HTR-8/SVneo (cell line): ENCODE results near the gene DPF3.

Experiments
- DNase-seq: peaks from one replicate; pipeline ENCODE4 v3.0.0; 2011; ENCODE audit warnings: low spot score, mixed read lengths; ENCODE audit not compliant: insufficient read length
- FAIRE-seq: peaks from 2 replicates; lab custom pipeline; 2011; peaks lifted over from hg19 to GRCh38; lab: Jason Lieb, UNC

The DPF3 gene

GRCh38 chr14:72732022-72732780, 161.7 kb downstream of the DPF3 start:
- peak; percentile 46 for FAIRE-seq
- no peak for DNase-seq

- FAIRE-seq, result peak; percentile 33
- no peak for DNase-seq
These were observed 162.5 kb downstream of the DPF3 start for GRCh38 chr14:72731252-72732020.

GRCh38 chr14:72730468-72730867, 163.4 kb downstream of the DPF3 start:
- no peak for FAIRE-seq
- no peak for DNase-seq

DNA sequence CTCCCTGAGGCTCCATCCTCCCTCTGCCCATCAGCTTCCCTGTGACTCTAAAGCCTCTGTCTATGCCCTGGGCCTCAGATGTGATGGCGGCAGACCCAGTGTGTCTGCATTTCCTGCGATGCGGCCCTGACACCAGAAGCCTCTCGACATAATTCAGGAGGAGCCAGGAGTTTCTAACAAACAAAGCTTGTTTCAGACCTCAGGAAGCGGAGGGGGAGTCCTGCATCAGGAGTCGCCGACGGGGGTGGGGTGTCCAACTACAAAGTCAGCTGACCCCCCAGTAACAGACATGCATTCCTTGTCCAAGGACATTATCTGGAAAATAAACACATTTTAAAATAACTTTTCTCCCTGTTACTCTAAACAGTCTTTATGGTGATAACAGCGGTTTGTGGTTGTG, 167.5 kb downstream of the DPF3 start:
- DNase-seq (no peak), FAIRE-seq (no peak)

- FAIRE-seq (peak; percentile 44), DNase-seq (no peak)
These were observed 169.9 kb downstream of the DPF3 start for GRCh38 chr14:72723858-72724530.

DNA sequence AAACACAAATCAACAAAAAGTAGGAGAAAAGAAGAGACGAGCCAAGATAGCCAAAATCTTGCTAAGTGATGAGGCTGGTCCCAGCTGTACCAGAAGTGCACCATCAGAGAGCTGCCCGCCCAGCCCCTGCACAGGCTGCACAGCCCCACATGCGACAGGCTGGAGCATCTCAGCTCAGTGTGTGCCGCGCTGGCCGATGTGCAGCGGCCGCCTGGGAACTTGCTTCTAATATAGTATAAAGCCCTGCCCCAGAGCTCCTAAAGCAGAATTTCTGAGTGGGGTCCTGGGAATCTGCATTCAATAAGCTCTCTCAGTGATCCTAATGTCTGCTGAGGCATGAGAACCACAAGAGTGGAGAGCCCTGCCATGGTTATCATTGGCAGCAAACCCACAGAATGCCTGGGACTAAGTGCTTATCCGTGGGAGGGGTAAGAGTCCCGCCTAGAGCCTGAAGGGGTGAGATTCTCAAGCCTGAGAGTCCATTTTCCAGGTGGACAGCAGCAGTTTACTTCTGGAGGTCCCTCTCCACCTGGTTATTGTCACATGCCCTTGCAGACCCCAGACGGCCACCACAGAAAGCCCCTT, 171.6 kb downstream of the DPF3 start:
- FAIRE-seq (no peak), DNase-seq (no peak)

- DNase-seq (no peak), FAIRE-seq (peak; percentile 64)
These were observed 172.8 kb downstream of the DPF3 start for GRCh38 chr14:72721083-72721482.

DNA sequence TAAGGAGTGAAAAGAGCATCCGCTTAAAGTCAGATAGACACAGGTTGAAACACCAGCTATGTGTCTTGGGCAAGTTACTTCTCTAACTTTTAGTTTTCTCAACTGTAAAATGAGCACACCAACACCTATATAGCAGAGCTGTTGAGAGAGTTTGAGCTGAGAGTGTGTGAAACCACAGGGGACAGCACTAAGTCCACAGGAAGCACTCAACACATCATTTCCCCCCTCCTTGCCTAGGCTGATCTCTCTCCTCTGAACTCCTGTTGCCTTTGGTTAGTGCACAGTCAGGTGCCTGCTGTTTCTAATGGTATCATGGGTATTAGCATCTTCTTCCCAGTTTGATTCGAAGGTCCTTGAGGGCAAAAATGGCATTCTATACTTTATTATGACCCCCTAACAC, 176.7 kb downstream of the DPF3 start:
- FAIRE-seq, result peak; percentile 83
- no peak for DNase-seq

DNA sequence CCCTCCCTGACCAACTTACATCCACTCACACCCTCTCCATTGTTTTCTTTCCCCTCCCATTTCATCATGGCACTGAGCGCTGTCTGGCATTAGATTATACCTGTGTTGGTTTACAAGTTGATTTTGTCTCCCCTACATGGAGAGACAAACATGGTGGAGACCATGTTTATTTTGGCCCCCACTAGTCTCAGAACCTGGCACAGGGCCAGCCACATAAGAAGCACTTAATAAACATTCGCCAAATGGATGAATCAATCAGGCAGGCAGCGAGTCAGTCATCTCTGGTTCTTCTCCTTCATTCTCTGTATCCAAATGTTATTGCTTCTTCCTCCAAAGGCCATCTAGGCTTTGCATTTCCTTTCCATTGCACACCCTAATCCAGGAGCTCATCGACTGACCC, 177.4 kb downstream of the DPF3 start:
- DNase-seq, result no peak
- peak; percentile 69 for FAIRE-seq

GRCh38 chr14:72715850-72716228, 178.1 kb downstream of the DPF3 start:
- DNase-seq, result no peak
- FAIRE-seq, result peak; percentile 84

DNA sequence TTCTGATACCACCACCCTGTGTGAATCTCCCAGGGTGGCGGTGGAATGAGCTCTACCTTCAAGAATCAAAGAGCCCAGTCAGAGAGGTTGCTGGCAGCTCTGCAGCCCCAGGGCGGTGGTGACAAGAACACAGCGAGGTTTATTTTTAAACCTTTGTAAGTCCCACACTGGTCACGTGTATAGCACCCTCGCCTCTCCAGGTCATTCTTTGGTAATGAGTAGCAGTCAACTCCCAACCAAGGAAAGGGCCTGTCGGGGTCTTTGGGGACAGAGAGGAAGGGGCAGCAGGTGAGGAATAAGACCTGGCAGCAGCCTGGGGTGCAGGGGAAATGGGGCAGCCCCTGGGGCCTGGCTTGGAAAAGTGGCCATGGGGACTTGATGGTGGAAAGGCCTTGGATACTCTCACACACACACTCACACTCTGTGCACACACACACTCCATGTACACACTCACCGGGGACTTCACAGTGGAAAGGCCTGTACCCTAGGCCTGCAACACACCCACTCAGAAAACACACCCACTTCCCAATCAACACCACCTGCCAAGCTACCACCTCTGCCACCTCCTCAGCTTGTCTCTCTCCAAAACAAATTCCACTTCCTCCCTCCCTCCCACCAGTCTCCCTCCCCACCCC, 178.6 kb downstream of the DPF3 start:
- FAIRE-seq, result peak; percentile 58
- no peak for DNase-seq

GRCh38 chr14:72714871-72715214, 179.1 kb downstream of the DPF3 start:
- DNase-seq (no peak), FAIRE-seq (no peak)

DNA sequence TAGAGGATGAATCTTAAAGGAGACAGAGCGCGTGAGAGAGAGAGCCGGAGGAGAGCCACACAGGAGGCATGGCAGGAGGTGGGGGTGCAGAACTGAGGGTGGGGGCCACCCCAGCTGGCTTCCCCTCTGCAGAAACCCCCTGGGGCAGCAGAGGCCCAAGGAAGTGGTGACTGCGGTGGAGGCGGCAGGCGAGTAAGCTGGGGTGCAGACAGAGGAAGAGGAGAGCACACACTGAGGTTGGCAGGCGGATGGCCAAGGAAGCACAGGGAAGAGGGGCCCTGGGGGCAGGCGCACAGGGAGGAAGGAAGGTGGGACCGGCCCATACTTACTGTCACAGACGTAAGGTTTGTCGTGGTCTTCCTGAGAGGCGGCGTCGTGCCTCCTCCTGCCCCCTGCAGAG, 179.8 kb downstream of the DPF3 start:
- FAIRE-seq, result no peak
- DNase-seq, result no peak

DNA sequence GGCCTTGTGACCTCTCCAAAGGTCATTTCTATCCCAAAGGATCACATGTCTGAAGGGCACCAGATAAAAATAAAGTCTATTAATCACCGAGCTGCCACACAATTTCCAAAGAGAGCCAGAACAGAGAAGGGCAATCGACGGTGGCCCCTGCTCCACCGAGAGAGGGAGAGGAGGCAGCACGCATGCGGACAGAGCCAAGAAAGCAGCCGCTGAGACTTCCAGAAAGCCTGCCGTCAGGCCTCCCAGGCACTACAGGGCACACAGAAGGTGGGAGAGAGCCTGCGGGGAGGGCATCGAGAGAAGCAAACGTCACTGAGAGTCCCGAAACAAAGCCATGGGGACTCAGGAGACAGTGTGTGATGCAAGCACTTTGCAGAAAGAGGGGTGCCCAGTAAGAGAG, 182.0 kb downstream of the DPF3 start:
- DNase-seq, result no peak
- no peak for FAIRE-seq

DNA sequence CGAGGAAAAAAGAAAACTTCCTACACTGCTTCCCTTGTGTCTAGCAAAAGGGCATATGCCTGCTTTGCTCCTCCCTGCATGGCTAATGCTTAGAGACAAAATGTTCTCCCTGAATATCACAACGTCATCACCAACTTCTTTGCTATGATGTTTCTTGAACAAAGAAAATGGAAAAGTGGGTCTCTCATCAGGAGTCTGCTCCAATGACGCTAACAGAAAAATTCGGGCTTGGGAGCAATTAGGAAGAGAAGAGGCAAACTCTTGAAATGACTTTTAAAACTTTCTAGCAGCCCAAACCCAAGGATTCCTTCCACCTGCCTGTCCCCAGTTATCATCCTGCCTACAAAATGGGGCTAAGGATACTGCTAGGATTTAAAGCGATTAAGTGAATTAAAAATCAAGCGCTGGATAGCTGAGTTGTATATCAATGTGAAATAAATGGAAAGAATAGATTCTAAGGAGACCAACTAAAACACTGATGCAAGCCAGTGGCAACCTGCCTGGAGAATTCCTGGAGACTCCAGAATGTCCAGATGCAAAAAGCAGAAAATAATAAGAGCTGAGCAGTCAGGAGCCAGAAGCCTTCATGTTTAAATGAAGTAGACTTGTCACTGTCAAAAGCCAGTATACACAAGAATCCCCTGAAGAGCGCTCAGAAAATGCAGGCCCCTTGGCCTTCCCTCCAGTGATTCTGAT, 183.8 kb downstream of the DPF3 start:
- FAIRE-seq (peak; percentile 63), DNase-seq (no peak)

DNA sequence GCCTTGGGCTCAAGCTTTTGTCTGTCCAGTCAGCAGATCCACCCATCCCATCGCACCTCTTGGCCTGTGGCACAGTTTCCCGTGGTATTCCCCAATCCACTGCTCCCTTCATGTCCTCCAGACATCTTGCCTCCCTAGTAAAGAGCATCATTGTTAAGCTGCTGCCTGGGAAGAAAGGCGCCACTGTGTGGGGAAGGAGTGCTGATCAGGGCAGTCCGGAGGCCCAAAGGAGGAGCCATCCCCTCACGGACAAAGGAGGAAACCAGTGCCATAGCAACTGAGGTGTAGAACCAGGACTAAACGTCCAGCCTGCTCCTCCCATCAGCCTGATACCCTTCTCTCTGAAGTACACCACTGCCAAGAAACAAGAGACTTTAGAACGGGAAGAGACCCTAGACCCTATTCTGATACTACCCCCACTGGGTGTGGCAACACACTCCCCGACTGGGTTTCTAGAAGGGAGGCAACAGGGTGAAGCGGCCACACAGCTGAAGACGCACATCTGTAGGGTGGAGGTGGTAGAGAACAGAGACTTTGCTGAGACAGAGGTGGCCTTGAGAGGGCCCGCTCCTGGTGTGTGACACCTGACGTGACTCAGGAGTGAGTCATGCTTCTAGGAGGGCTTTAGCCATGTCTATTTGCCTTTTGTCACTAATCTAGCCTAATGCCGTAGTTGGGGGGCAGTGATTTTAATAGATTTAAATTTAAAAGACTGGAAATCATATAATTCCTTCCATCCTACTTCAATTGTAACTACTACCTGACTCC, 185.0 kb downstream of the DPF3 start:
- peak; percentile 66 for FAIRE-seq
- DNase-seq, result no peak

- FAIRE-seq (no peak), DNase-seq (no peak)
These were observed 185.7 kb downstream of the DPF3 start for GRCh38 chr14:72708222-72708621.

DNA sequence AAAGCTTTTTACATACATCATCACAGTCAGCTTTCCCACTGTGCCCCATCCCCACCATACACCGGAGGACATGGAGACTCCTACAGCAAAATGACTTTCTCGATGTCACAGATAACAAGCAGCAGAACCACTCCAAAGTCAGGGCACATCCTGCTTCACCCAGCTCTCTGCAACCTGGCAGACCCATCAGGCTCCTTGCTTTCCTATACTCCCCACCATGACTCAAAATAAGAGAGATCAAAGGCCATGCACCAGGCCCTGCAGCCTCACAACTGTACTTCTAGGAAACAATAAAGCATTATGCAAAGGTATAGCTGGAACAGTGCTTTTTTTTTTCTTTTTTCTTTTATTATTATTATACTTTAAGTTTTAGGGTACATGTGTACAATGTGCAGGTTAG, 187.4 kb downstream of the DPF3 start:
- DNase-seq (no peak), FAIRE-seq (peak; percentile 82)

GRCh38 chr14:72704502-72704901, 189.4 kb downstream of the DPF3 start:
- DNase-seq (no peak), FAIRE-seq (peak; percentile 63)
